Measurements from ENCODE around the gene SREK1IP1. TPM values are rescaled to one million over a fixed set of nuclear protein-coding genes. Genes with fewer than 3 reads are reported as not detected.

Gene SREK1IP1
- total RNA-seq, 2 donors from 2014 or later = 5.3 to 5.7 TPM

DNA sequence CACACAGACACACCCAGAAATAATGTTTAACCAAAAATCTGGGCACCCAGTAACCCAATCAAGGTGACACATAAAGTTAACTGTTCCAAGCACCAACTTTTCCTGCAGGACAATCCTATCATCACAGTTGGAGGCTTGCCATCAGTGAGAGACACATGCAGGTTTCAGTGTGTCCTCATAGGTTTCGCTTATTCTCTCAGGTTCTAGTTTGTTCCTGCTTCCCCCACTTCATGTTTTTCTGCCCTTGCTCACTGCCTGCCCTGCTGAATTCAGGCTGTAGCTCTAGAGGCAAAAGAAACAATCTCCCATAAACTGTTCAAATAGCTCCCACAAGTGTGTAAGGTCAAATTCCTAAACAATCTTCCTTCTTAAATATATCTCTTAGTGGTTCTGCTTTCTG is 98.2 kb downstream of the SREK1IP1 start:
- TF ChIP-seq POLR2A (IDR thresholded peaks at IDR 0.05) = no peak
- TF ChIP-seq, protein P1, sequence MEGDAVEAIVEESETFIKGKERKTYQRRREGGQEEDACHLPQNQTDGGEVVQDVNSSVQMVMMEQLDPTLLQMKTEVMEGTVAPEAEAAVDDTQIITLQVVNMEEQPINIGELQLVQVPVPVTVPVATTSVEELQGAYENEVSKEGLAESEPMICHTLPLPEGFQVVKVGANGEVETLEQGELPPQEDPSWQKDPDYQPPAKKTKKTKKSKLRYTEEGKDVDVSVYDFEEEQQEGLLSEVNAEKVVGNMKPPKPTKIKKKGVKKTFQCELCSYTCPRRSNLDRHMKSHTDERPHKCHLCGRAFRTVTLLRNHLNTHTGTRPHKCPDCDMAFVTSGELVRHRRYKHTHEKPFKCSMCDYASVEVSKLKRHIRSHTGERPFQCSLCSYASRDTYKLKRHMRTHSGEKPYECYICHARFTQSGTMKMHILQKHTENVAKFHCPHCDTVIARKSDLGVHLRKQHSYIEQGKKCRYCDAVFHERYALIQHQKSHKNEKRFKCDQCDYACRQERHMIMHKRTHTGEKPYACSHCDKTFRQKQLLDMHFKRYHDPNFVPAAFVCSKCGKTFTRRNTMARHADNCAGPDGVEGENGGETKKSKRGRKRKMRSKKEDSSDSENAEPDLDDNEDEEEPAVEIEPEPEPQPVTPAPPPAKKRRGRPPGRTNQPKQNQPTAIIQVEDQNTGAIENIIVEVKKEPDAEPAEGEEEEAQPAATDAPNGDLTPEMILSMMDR (IDR thresholded peaks at IDR 0.05) = no peak
- WGBS, 2 donors = 84 to 88% methylated on average over 1 of the region's 1 CpG
- H3K4me1 ChIP-seq = peaks cover 4% of the 10 kb centered on the region
- intact Hi-C loops (cut with DNase I) = no loop called here
- no peaks in the 10 kb centered on the region for H3K9me3 ChIP-seq
- no peak for DNase-seq
- no peaks in the 10 kb centered on the region for H3K27me3 ChIP-seq
- no peak overlapping the region for H3K27ac ChIP-seq
- H3K36me3 ChIP-seq (replicated peaks in 1 of 2; ENCODE audit: insufficient read depth in 1 of 2, low read depth in 2 of 2) = no peaks in the 10 kb centered on the region
- H3K4me3 ChIP-seq = no peak overlapping the region
- no peak for ATAC-seq

Other genes with a start within 250 kb of the SREK1IP1 start
- gene SHISAL2B, start 78.2 kb downstream of the SREK1IP1 start, total RNA-seq = 1 to 10 TPM in 1 of 2 donors, under 1 TPM in 1; 0.99 to 9.9 TPM
- 10 to 100 TPM; 10.9 to 14.0 TPM for gene CWC27, start 239 bp upstream of the SREK1IP1 start, total RNA-seq

Measured in body of pancreas (tissue), 4 donors.